DND-41 (cell line): Measurements from ENCODE around the gene KIF1A.

Experiments
- CTCF ChIP-seq: IDR thresholded peaks from 2 replicates; pipeline ENCODE4 v1.5.1; 2012; ENCODE audit warnings: borderline replicate concordance, low read length, moderate library complexity, mild to moderate bottlenecking; ENCODE audit not compliant: poor library complexity, severe bottlenecking; ENCODE audit errors: extremely low read depth
- EZH2 ChIP-seq: IDR thresholded peaks from 3 replicates; pipeline ENCODE4 v1.6.1; 2012; ENCODE audit warnings: borderline replicate concordance, low read depth, mild to moderate bottlenecking, moderate library complexity, low read length, inconsistent platforms; ENCODE audit not compliant: severe bottlenecking

GRCh38 chr2:240737512-240737911 is 82.5 kb downstream of the KIF1A start:
- no peak for TF ChIP-seq CTCF
- no peak for TF ChIP-seq EZH2
